ENCODE results near the gene TRDMT1. TPM values are rescaled to one million over a fixed set of nuclear protein-coding genes. Genes with fewer than 3 reads are reported as not detected.

Gene TRDMT1
- total RNA-seq, 8 experiments from 2014 or later = 3.5 to 15.7 (median 10.0) TPM

- in situ Hi-C loops (cut with MboI; ENCODE audit: low pct_unique_long_range_greater_than_20kb in 2 of 9, low sequenced_read_pairs in 9 of 9, unreplicated experiment in 9 of 9) = loop anchor here in 1 of 9 experiments (25.0 kb wide), 1 partner anchor 251 kb away; no protein-coding TSS in a partner anchor
- H3K4me3 ChIP-seq = no peak overlapping the region
- 11 to 95% (median 70%) methylated on average over 4 to 9 of the region's 12 CpGs; no CpG with 5 or more reads in 2 of the 10 experiments for WGBS, 10 experiments
- peaks cover 0 to 3% of the 10 kb centered on the region in 2 donors for H3K4me1 ChIP-seq (replicated peaks in 1 of 2)
- H3K27ac ChIP-seq = no peak overlapping the region
- ATAC-seq (replicated peaks in 6 of 8) = peak; percentile 48 to 93 (median 82)
Observed at GRCh38 chr10:17238445-17239291, 37.2 kb upstream of the TRDMT1 start.

DNA sequence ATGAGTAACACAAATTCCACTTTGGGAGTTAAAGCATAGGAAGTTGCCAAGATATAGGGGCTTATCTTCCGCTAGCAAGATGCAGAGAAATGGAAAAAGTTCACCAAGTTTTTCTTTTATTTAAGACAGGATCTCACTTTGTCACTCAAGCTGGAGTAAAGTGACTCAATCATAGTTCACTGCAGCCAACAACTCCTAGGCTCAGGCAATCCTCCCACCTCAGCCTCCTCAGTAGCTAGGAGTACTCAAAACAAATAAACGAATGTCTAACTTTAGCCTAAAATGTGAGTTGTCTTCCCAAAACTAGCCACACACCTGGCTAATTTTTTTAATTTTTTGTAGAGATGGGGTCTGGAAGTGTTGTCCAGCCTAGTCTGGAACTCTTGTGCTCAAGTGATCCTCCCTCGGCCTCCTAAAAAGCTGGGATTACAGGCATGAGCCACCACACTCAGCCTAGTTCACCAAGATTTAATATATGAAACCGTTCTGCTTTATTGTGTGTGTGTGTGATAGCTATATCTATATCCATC is 36.5 kb upstream of the TRDMT1 start:
- WGBS, 10 experiments = 21 to 100% (median 92%) methylated on average over 1 to 4 of the region's 4 CpGs; no CpG with 5 or more reads in 1 of the 10 experiments
- in situ Hi-C loops (cut with MboI; ENCODE audit: low pct_unique_long_range_greater_than_20kb in 2 of 9, low sequenced_read_pairs in 9 of 9, unreplicated experiment in 9 of 9) = loop anchor here in 1 of 9 experiments (25.0 kb wide), 1 partner anchor 251 kb away; no protein-coding TSS in a partner anchor
- H3K4me1 ChIP-seq (replicated peaks in 1 of 2) = peaks cover 2 to 9% of the 10 kb centered on the region in 2 donors
- peak in 1 of 8 experiments; percentile 4 for ATAC-seq (replicated peaks in 6 of 8)
- no peak overlapping the region for H3K27ac ChIP-seq
- no peak overlapping the region for H3K4me3 ChIP-seq

GRCh38 chr10:17237149-17237527 is 35.7 kb upstream of the TRDMT1 start:
- WGBS, 10 experiments = 38 to 100% (median 92%) methylated on average over 5 of the region's 5 CpGs

DNA sequence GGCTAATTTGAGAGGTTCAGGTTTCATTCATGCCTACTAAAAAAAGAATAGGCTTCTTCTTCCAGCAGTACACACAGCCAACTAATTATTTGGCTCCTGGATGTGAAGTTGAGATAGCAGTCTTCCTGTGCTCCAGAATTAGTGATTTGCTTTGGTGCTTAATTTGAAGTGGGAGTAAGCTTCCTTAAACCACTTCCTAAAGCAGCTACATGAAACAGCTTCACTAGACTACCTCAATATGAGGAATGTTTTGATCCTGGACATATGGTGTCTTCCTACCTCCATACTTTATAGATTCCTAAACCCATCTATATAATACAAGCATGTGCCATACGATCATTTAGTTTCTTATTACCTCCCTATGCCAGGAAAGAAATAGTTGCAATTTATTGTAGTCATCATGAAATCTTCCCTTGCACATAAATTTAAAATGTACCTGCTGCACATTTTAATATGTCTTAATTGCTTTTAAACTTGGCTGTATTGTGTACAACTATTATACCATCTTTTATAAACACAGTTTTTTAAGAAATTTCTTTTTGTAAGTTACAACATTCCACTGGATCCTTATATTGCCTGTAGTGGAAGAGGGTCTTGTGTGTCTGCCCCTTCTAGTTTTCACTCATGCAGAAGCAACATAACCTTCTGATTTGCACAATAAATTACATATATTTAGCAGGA is 35.1 kb upstream of the TRDMT1 start:
- no peak overlapping the region for H3K27ac ChIP-seq
- WGBS, 10 experiments = 0 to 100% (median 72%) methylated on average over 1 of the region's 1 CpG; no CpG with 5 or more reads in 2 of the 10 experiments
- in situ Hi-C loops (cut with MboI; ENCODE audit: low pct_unique_long_range_greater_than_20kb in 2 of 9, low sequenced_read_pairs in 9 of 9, unreplicated experiment in 9 of 9) = loop anchor here in 1 of 9 experiments (25.0 kb wide), 1 partner anchor 249 kb away; no protein-coding TSS in a partner anchor
- H3K4me1 ChIP-seq (replicated peaks in 1 of 2) = peaks cover 9 to 13% of the 10 kb centered on the region in 2 donors
- ATAC-seq (replicated peaks in 6 of 8) = no peak
- H3K4me3 ChIP-seq = no peak overlapping the region

More at GRCh38 chr10:17237149-17237527, 35.7 kb upstream of the TRDMT1 start:
- Histone ChIP-seq H3K4me1 (replicated peaks in 1 of 2) (peaks cover 8 to 9% of the 10 kb centered on the region in 2 donors), H3K4me3 (no peak overlapping the region), H3K27ac (no peak overlapping the region)
- in situ Hi-C loops (cut with MboI; ENCODE audit: low pct_unique_long_range_greater_than_20kb in 2 of 9, low sequenced_read_pairs in 9 of 9, unreplicated experiment in 9 of 9) = loop anchor here in 1 of 9 experiments (25.0 kb wide), 1 partner anchor 250 kb away; no protein-coding TSS in a partner anchor
- ATAC-seq (replicated peaks in 6 of 8) = no peak

- no peak overlapping the region for H3K27ac ChIP-seq
- 29 to 97% (median 83%) methylated on average over 1 to 8 of the region's 8 CpGs; no CpG with 5 or more reads in 2 of the 10 experiments for WGBS, 10 experiments
- H3K4me3 ChIP-seq = no peak overlapping the region
- peaks cover 9 to 13% of the 10 kb centered on the region in 2 donors for H3K4me1 ChIP-seq (replicated peaks in 1 of 2)
- in situ Hi-C loops (cut with MboI; ENCODE audit: low pct_unique_long_range_greater_than_20kb in 2 of 9, low sequenced_read_pairs in 9 of 9, unreplicated experiment in 9 of 9) = loop anchor here in 1 of 9 experiments (25.0 kb wide), 1 partner anchor 248 kb away; no protein-coding TSS in a partner anchor
- no peak for ATAC-seq (replicated peaks in 6 of 8)
Observed at GRCh38 chr10:17235136-17235535, 33.7 kb upstream of the TRDMT1 start.

GRCh38 chr10:17234431-17234945 is 33.0 kb upstream of the TRDMT1 start:
- 26 to 100% (median 96%) methylated on average over 1 to 5 of the region's 5 CpGs; no CpG with 5 or more reads in 1 of the 10 experiments for WGBS, 10 experiments
- H3K4me3 ChIP-seq = no peak overlapping the region
- H3K27ac ChIP-seq = no peak overlapping the region

GRCh38 chr10:17233286-17233991 is 32.0 kb upstream of the TRDMT1 start:
- Histone ChIP-seq H3K27ac (no peak overlapping the region), H3K4me3 (peak overlapping the region in 1 of 5 donors; percentile 82), H3K4me1 (replicated peaks in 1 of 2) (peaks cover 6 to 13% of the 10 kb centered on the region in 2 donors)
- ATAC-seq (replicated peaks in 6 of 8) = no peak
- 6 to 100% (median 85%) methylated on average over 1 to 14 of the region's 14 CpGs for WGBS, 10 experiments
- in situ Hi-C loops (cut with MboI; ENCODE audit: low pct_unique_long_range_greater_than_20kb in 2 of 9, low sequenced_read_pairs in 9 of 9, unreplicated experiment in 9 of 9) = loop anchor here in 1 of 9 experiments (25.0 kb wide), 1 partner anchor 246 kb away; no protein-coding TSS in a partner anchor

More at GRCh38 chr10:17234431-17234945, 33.0 kb upstream of the TRDMT1 start:
- in situ Hi-C loops (cut with MboI; ENCODE audit: low pct_unique_long_range_greater_than_20kb in 2 of 9, low sequenced_read_pairs in 9 of 9, unreplicated experiment in 9 of 9) = loop anchor here in 1 of 9 experiments (25.0 kb wide), 1 partner anchor 247 kb away; no protein-coding TSS in a partner anchor
- H3K4me1 ChIP-seq (replicated peaks in 1 of 2) = peaks cover 9 to 13% of the 10 kb centered on the region in 2 donors
- ATAC-seq (replicated peaks in 6 of 8) = no peak

- WGBS, 10 experiments = 0 to 91% (median 58%) methylated on average over 1 to 3 of the region's 3 CpGs; no CpG with 5 or more reads in 1 of the 10 experiments
- in situ Hi-C loops (cut with MboI; ENCODE audit: low pct_unique_long_range_greater_than_20kb in 2 of 9, low sequenced_read_pairs in 9 of 9, unreplicated experiment in 9 of 9) = loop anchor here in 1 of 9 experiments (25.0 kb wide), 1 partner anchor 245 kb away; no protein-coding TSS in a partner anchor
- H3K27ac ChIP-seq = no peak overlapping the region
Observed at GRCh38 chr10:17232276-17232960, 30.9 kb upstream of the TRDMT1 start.

GRCh38 chr10:17231788-17232187 is 30.3 kb upstream of the TRDMT1 start:
- peak overlapping the region; percentile 10 to 96 (median 79) for H3K4me3 ChIP-seq
- peak overlapping the region; percentile 62 for H3K27ac ChIP-seq
- in situ Hi-C loops (cut with MboI; ENCODE audit: low pct_unique_long_range_greater_than_20kb in 2 of 9, low sequenced_read_pairs in 9 of 9, unreplicated experiment in 9 of 9) = loop anchor here in 1 of 9 experiments (25.0 kb wide), 1 partner anchor 244 kb away; no protein-coding TSS in a partner anchor
- ATAC-seq (replicated peaks in 6 of 8) = no peak
- peaks cover 9 to 16% of the 10 kb centered on the region in 2 donors for H3K4me1 ChIP-seq (replicated peaks in 1 of 2)
- WGBS, 10 experiments = 0 to 100% (median 69%) methylated on average over 1 of the region's 1 CpG; no CpG with 5 or more reads in 1 of the 10 experiments

More at GRCh38 chr10:17232276-17232960, 30.9 kb upstream of the TRDMT1 start:
- Histone ChIP-seq H3K4me1 (replicated peaks in 1 of 2) (peaks cover 6 to 13% of the 10 kb centered on the region in 2 donors), H3K4me3 (peak overlapping the region in 3 of 5 donors; percentile 63 to 96 (median 82))
- no peak for ATAC-seq (replicated peaks in 6 of 8)

DNA sequence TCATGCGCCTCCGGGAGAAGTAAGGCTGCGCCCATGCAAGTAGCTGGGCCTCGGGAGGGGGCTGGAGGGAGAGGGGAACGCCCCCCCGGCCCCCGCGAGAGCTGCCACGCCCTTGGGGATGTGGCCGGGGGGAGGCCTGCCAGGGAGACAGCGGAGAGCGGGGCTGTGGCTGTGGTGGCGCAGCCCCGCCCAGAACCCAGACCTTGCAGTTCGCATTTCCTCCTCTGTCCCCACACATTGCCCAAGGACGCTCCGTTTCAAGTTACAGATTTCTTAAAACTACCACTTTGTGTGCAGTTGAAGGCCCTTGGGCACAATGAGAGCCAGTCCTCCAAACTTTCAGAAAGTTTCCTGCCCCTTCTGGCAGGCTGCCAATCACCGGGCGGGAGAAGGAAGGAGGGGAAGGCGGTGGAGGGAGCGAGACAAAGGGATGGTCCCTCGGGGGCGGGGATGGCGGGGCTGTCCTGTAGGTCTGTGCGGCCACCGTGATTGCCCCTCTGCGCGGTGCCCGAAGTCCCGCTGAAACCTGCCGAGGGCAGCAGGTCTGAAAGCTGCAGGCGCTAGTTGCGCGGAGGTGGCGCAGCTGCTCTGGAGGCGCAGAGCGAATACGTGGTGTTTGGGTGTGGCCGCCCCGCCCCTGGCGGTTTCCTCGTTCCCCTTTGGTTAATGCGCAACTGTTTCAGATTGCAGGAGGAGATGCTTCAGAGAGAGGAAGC is 28.7 kb upstream of the TRDMT1 start:
- H3K4me1 ChIP-seq (replicated peaks in 1 of 2) = peaks cover 10 to 16% of the 10 kb centered on the region in 2 donors
- peak; percentile 2 to 54 (median 26) for ATAC-seq (replicated peaks in 6 of 8)
- in situ Hi-C loops (cut with MboI; ENCODE audit: low pct_unique_long_range_greater_than_20kb in 2 of 9, low sequenced_read_pairs in 9 of 9, unreplicated experiment in 9 of 9) = loop anchor here in 1 of 9 experiments (25.0 kb wide), 1 partner anchor 243 kb away; no protein-coding TSS in a partner anchor
- WGBS, 10 experiments = 0 to 5% (median 0%) methylated on average over 1 to 6 of the region's 43 CpGs; no CpG with 5 or more reads in 5 of the 10 experiments
- peak overlapping the region; percentile 56 to 96 (median 79) for H3K4me3 ChIP-seq
- peak overlapping the region; percentile 88 to 95 for H3K27ac ChIP-seq

- peaks cover 10 to 16% of the 10 kb centered on the region in 2 donors for H3K4me1 ChIP-seq (replicated peaks in 1 of 2)
- no peak for ATAC-seq (replicated peaks in 6 of 8)
- peak overlapping the region; percentile 88 to 95 for H3K27ac ChIP-seq
- 0 to 4% (median 1%) methylated on average over 2 to 16 of the region's 21 CpGs; no CpG with 5 or more reads in 7 of the 10 experiments for WGBS, 10 experiments
- in situ Hi-C loops (cut with MboI; ENCODE audit: low pct_unique_long_range_greater_than_20kb in 2 of 9, low sequenced_read_pairs in 9 of 9, unreplicated experiment in 9 of 9) = loop anchor here in 1 of 9 experiments (25.0 kb wide), 1 partner anchor 242 kb away; no protein-coding TSS in a partner anchor
- H3K4me3 ChIP-seq = peak overlapping the region; percentile 56 to 96 (median 79)
Observed at GRCh38 chr10:17229717-17229966, 28.2 kb upstream of the TRDMT1 start.

All from motor neuron (in vitro differentiated cells).